Kasumi-1 (cell line): ENCODE results near the gene RABGGTA.

Experiments
- DNase-seq, 2 experiments: peaks; one replicate each; lab custom pipeline; 2025; lab: John Stamatoyannopoulos, UW

The RABGGTA gene

GRCh38 chr14:24271134-24271833 lies at the start of gene RABGGTA:
RABGGTA (minus strand) TSS chr14:24271597; CDS start chr14:24271115, 482 bp downstream.
- DNase-seq = peak; percentile 82 to 86

GRCh38 chr14:24317141-24317928 lies 45.9 kb upstream of the RABGGTA start:
- no peak for DNase-seq

- DNase-seq = no peak
Observed at GRCh38 chr14:24316597-24316950, 45.2 kb upstream of the RABGGTA start.

GRCh38 chr14:24315807-24316596 lies 44.6 kb upstream of the RABGGTA start:
- DNase-seq = no peak

GRCh38 chr14:24315243-24315806 lies 43.9 kb upstream of the RABGGTA start:
- no peak for DNase-seq

- DNase-seq = no peak
Observed at GRCh38 chr14:24314377-24315193, 43.2 kb upstream of the RABGGTA start.

- no peak for DNase-seq
Observed at GRCh38 chr14:24313913-24314312, 42.5 kb upstream of the RABGGTA start.

- DNase-seq = peak; percentile 89 to 90
Observed at GRCh38 chr14:24312736-24313507, 41.5 kb upstream of the RABGGTA start.

GRCh38 chr14:24311837-24312615 lies 40.6 kb upstream of the RABGGTA start:
- DNase-seq = no peak

- DNase-seq = peak; percentile 61 to 65
Observed at GRCh38 chr14:24310646-24311604, 39.5 kb upstream of the RABGGTA start, which contains the start of gene LTB4R. LTB4R (plus strand) TSS chr14:24311502; CDS start chr14:24315652, 4,150 bp downstream.

GRCh38 chr14:24310265-24310645 lies 38.9 kb upstream of the RABGGTA start:
- no peak for DNase-seq

GRCh38 chr14:24309538-24310264 lies 38.3 kb upstream of the RABGGTA start, which contains the start of gene LTB4R2:
LTB4R2 (plus strand) TSS chr14:24310140; CDS start chr14:24310665, 525 bp downstream.
- DNase-seq = no peak

- no peak for DNase-seq
Observed at GRCh38 chr14:24308342-24309124, 37.1 kb upstream of the RABGGTA start.

- DNase-seq = peak; percentile 63 to 81
Observed at GRCh38 chr14:24307575-24308341, 36.4 kb upstream of the RABGGTA start, which contains the start of gene CIDEB. CIDEB (minus strand) TSS chr14:24307977; CDS start chr14:24307858, 119 bp downstream.

- DNase-seq = no peak
Observed at GRCh38 chr14:24307156-24307574, 35.8 kb upstream of the RABGGTA start.

- DNase-seq = no peak
Observed at GRCh38 chr14:24304019-24304387, 32.6 kb upstream of the RABGGTA start.
